ENCODE measurements around the gene S100A3. TPM values are rescaled to one million over a fixed set of nuclear protein-coding genes. Genes with fewer than 3 reads are reported as not detected.

S100A3 gene
- total and polyA plus RNA-seq, 2 of the 13 experiments (the other 11 are each of a cell fraction or from before 2014, with no cell fraction given), result 2.5 to 4.5 TPM

GRCh38 chr1:153506831-153507413 lies 42.1 kb downstream of the S100A3 start (continued):
- TF ChIP-seq SETDB1 (CRISPR knock-in tag; IDR thresholded peaks at IDR 0.05; ENCODE audit: borderline replicate concordance) (no peak), MAF1 (CRISPR knock-in tag; IDR thresholded peaks at IDR 0.05; ENCODE audit: borderline replicate concordance) (no peak), ESRRA (CRISPR knock-in tag; IDR thresholded peaks at IDR 0.05; ENCODE audit: low read depth) (no peak), NAIF1 (CRISPR knock-in tag; IDR thresholded peaks at IDR 0.05; ENCODE audit: borderline replicate concordance) (no peak), ZNF781 (CRISPR knock-in tag; IDR thresholded peaks at IDR 0.05; ENCODE audit: borderline replicate concordance, not compliant biosample characterization) (no peak), SPEN (CRISPR knock-in tag; IDR thresholded peaks at IDR 0.05; ENCODE audit: low read depth) (no peak), ZNF230 (CRISPR knock-in tag; IDR thresholded peaks at IDR 0.05) (no peak), ZSCAN25 (CRISPR knock-in tag; IDR thresholded peaks at IDR 0.05) (peak; percentile 46; the same call in 1 of the 2 replicates), HOMEZ (CRISPR knock-in tag; IDR thresholded peaks at IDR 0.05; ENCODE audit: low read depth) (no peak; the same call in 1 of the 2 replicates), ZNF772 (CRISPR knock-in tag; IDR thresholded peaks at IDR 0.05) (no peak), BHLHE40 (IDR thresholded peaks at IDR 0.05; ENCODE audit: low read length) (no peak), CCDC6 (CRISPR knock-in tag; IDR thresholded peaks at IDR 0.05) (no peak), MEF2D (CRISPR knock-in tag; IDR thresholded peaks at IDR 0.05) (0 out of 2 replicates have a peak, but pooled peaks have one; percentile 49), ZFX (CRISPR knock-in tag; IDR thresholded peaks at IDR 0.05; ENCODE audit: low read depth) (peak; percentile 48; the same call in 1 of the 2 replicates), NR2F1 (CRISPR knock-in tag; IDR thresholded peaks at IDR 0.05) (peak; percentile 54 to 70; a peak in 2 of 4 replicates), HMG20A (CRISPR knock-in tag; IDR thresholded peaks at IDR 0.05; ENCODE audit: borderline replicate concordance) (peak; percentile 42; the same call in 1 of the 2 replicates), ZFP36L1 (CRISPR knock-in tag; IDR thresholded peaks at IDR 0.05) (no peak), SP1 (IDR thresholded peaks at IDR 0.05) (no peak), SP1 (CRISPR knock-in tag; IDR thresholded peaks at IDR 0.05) (no peak), HNF4A (CRISPR knock-in tag; IDR thresholded peaks at IDR 0.05) (peak; percentile 81), KDM5B (CRISPR knock-in tag; IDR thresholded peaks at IDR 0.05; ENCODE audit: borderline replicate concordance) (peak; percentile 27; the same call in 1 of the 2 replicates), SALL1 (CRISPR knock-in tag; IDR thresholded peaks at IDR 0.05) (0 out of 2 replicates have a peak, but pooled peaks have one; percentile 57), KDM1A (CRISPR knock-in tag; IDR thresholded peaks at IDR 0.05) (no peak), ZNF557 (CRISPR knock-in tag; IDR thresholded peaks at IDR 0.05) (no peak), ZBTB21 (CRISPR knock-in tag; IDR thresholded peaks at IDR 0.05) (no peak), ZNF432 (CRISPR knock-in tag; IDR thresholded peaks at IDR 0.05; ENCODE audit: borderline replicate concordance) (no peak)
- TF ChIP-seq, protein P1, sequence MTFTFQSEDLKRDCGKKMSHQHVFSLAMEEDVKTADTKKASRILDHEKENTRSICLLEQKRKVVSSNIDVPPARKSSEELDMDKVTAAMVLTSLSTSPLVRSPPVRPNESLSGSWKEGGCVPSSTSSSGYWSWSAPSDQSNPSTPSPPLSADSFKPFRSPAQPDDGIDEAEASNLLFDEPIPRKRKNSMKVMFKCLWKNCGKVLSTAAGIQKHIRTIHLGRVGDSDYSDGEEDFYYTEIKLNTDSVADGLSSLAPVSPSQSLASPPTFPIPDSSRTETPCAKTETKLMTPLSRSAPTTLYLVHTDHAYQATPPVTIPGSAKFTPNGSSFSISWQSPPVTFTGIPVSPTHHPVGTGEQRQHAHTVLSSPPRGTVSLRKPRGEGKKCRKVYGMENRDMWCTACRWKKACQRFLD (CRISPR knock-in tag; IDR thresholded peaks at IDR 0.05; ENCODE audit: borderline replicate concordance), result no peak
- TF ChIP-seq, protein P2, sequence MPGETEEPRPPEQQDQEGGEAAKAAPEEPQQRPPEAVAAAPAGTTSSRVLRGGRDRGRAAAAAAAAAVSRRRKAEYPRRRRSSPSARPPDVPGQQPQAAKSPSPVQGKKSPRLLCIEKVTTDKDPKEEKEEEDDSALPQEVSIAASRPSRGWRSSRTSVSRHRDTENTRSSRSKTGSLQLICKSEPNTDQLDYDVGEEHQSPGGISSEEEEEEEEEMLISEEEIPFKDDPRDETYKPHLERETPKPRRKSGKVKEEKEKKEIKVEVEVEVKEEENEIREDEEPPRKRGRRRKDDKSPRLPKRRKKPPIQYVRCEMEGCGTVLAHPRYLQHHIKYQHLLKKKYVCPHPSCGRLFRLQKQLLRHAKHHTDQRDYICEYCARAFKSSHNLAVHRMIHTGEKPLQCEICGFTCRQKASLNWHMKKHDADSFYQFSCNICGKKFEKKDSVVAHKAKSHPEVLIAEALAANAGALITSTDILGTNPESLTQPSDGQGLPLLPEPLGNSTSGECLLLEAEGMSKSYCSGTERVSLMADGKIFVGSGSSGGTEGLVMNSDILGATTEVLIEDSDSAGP (CRISPR knock-in tag; IDR thresholded peaks at IDR 0.05; ENCODE audit: borderline replicate concordance), result peak; percentile 15; the same call in 1 of the 2 replicates

All from HepG2 (cell line).